A549 (cell line): ENCODE results near the gene GRIK4.

ENCODE experiments used
- BHLHE40 ChIP-seq: IDR thresholded peaks from 2 replicates; pipeline ENCODE4 v1.6.1; 2012; ENCODE audit warnings: low read depth, low read length, inconsistent platforms
- CBX8 ChIP-seq: fragments of 200-600 bp; sonication (generic); IDR thresholded peaks from 2 replicates; pipeline ENCODE4 v1.6.1; 2016
- CEBPB ChIP-seq, 2 experiments: fragments of >200 bp in 1 of 2; sonication (Bioruptor Twin) in 1 of 2; formaldehyde crosslinking in 1 of 2; IDR thresholded peaks; 2 replicates each; pipeline ENCODE4 v1.6.1; 2012 to 2016
- EP300 ChIP-seq, 2 experiments: fragments of >200 bp; sonication (Bioruptor Twin); formaldehyde crosslinking; IDR thresholded peaks; 2 replicates in 1 of 2; 3 replicates in 1 of 2; pipeline ENCODE4 v1.6.1; 2016 to 2017
- GATA3 ChIP-seq: IDR thresholded peaks from 2 replicates; pipeline ENCODE4 v1.6.1; 2012; ENCODE audit warnings: borderline replicate concordance
- HOXB5 ChIP-seq: fragments of 250-450 bp; sonication (Bioruptor Pico); IDR thresholded peaks from 2 replicates; pipeline ENCODE4 v1.5.0; 2020; ENCODE audit warnings: mild to moderate bottlenecking, moderate library complexity
- MAFK ChIP-seq: fragments of 450-650 bp; IDR thresholded peaks from 2 replicates; pipeline ENCODE4 v1.6.1; 2014; ENCODE audit not compliant: partially characterized antibody
- NPAS2 ChIP-seq: fragments of 250-450 bp; sonication (Bioruptor Pico); IDR thresholded peaks from 2 replicates; pipeline ENCODE4 v1.8.0; 2022; ENCODE audit warnings: mild to moderate bottlenecking, moderate library complexity, borderline replicate concordance
- PHF8 ChIP-seq: fragments of 200-600 bp; sonication (generic); IDR thresholded peaks from 2 replicates; pipeline ENCODE4 v1.6.1; 2016; ENCODE audit warnings: low read depth, mild to moderate bottlenecking, antibody characterized with exemption, moderate library complexity, borderline replicate concordance
- RAD21 ChIP-seq, 2 experiments: fragments of >200 bp in 1 of 2; sonication (Bioruptor Twin) in 1 of 2; formaldehyde crosslinking in 1 of 2; IDR thresholded peaks in 1 of 2; conservative IDR thresholded peaks in 1 of 2; 2 replicates in 1 of 2; 3 replicates in 1 of 2; pipeline ENCODE4 v1.6.1; 2012 to 2018; ENCODE audit warnings: inconsistent platforms in 1 of 2
- RCOR1 ChIP-seq: fragments of 150-350 bp; IDR thresholded peaks from 2 replicates; pipeline ENCODE4 v1.6.1; 2014; ENCODE audit warnings: antibody characterized with exemption, low read length, low read depth
- RNF2 ChIP-seq: fragments of 200-600 bp; sonication (generic); IDR thresholded peaks from 2 replicates; pipeline ENCODE4 v1.6.1; 2016; ENCODE audit warnings: low read depth, mild to moderate bottlenecking, antibody characterized with exemption, moderate library complexity, borderline replicate concordance
- TF ChIP-seq, protein P1 (sequence below): fragments of >200 bp; sonication (Bioruptor Twin); formaldehyde crosslinking; IDR thresholded peaks from 3 replicates; pipeline ENCODE4 v1.5.1; 2016
- TF ChIP-seq, protein P2 (sequence below): fragments of 200-600 bp; sonication (generic); IDR thresholded peaks from 2 replicates; pipeline ENCODE4 v1.6.1; 2016; ENCODE audit warnings: antibody characterized with exemption, mild to moderate bottlenecking, moderate library complexity

DNA sequence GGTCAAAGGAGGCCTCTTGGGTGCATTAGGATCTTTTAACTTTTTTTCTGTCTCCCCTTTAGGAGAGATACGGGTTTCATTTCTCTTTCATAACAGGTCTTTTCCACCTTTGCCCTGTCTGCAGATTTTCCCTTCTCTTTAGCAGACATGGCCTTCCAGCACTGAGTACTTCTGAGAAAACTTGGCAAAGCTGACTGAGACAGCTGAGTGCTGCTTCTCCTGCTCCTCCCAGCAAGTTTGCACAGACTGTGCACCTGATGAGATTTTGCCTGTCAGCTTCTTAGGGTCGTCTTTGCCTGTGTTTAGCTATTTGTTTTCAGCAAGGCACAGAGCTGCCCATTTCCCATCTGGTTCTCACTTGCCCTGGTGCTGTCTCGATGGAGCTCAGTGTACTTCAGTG, 424.8 kb downstream of the GRIK4 start:
- TF ChIP-seq GATA3 (no peak), RCOR1 (no peak), HOXB5 (CRISPR knock-in tag) (no peak), RNF2 (no peak), PHF8 (no peak), CBX8 (no peak), NPAS2 (CRISPR knock-in tag) (no peak), BHLHE40 (no peak), CEBPB (IDR thresholded peaks at IDR 0.05) (no peak), RAD21 (conservative IDR thresholded peaks at IDR 0.05 in 1 of 2, IDR thresholded peaks at IDR 0.05 in 1 of 2) (no peak), MAFK (no peak), EP300 (IDR thresholded peaks at IDR 0.05) (no peak)
- TF ChIP-seq, protein P1, sequence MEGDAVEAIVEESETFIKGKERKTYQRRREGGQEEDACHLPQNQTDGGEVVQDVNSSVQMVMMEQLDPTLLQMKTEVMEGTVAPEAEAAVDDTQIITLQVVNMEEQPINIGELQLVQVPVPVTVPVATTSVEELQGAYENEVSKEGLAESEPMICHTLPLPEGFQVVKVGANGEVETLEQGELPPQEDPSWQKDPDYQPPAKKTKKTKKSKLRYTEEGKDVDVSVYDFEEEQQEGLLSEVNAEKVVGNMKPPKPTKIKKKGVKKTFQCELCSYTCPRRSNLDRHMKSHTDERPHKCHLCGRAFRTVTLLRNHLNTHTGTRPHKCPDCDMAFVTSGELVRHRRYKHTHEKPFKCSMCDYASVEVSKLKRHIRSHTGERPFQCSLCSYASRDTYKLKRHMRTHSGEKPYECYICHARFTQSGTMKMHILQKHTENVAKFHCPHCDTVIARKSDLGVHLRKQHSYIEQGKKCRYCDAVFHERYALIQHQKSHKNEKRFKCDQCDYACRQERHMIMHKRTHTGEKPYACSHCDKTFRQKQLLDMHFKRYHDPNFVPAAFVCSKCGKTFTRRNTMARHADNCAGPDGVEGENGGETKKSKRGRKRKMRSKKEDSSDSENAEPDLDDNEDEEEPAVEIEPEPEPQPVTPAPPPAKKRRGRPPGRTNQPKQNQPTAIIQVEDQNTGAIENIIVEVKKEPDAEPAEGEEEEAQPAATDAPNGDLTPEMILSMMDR = no peak
- TF ChIP-seq, protein P2, sequence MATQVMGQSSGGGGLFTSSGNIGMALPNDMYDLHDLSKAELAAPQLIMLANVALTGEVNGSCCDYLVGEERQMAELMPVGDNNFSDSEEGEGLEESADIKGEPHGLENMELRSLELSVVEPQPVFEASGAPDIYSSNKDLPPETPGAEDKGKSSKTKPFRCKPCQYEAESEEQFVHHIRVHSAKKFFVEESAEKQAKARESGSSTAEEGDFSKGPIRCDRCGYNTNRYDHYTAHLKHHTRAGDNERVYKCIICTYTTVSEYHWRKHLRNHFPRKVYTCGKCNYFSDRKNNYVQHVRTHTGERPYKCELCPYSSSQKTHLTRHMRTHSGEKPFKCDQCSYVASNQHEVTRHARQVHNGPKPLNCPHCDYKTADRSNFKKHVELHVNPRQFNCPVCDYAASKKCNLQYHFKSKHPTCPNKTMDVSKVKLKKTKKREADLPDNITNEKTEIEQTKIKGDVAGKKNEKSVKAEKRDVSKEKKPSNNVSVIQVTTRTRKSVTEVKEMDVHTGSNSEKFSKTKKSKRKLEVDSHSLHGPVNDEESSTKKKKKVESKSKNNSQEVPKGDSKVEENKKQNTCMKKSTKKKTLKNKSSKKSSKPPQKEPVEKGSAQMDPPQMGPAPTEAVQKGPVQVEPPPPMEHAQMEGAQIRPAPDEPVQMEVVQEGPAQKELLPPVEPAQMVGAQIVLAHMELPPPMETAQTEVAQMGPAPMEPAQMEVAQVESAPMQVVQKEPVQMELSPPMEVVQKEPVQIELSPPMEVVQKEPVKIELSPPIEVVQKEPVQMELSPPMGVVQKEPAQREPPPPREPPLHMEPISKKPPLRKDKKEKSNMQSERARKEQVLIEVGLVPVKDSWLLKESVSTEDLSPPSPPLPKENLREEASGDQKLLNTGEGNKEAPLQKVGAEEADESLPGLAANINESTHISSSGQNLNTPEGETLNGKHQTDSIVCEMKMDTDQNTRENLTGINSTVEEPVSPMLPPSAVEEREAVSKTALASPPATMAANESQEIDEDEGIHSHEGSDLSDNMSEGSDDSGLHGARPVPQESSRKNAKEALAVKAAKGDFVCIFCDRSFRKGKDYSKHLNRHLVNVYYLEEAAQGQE = no peak
